WTC11 (cell line): Measurements from ENCODE around the gene OR2AJ1. TPM values are rescaled to one million over a fixed set of nuclear protein-coding genes. Genes with fewer than 3 reads are reported as not detected.

ENCODE experiments used
- ATAC-seq: fragments of 200-7000 bp; cut with Tn5 transposase; 2 replicates; pipeline ENCODE4 v1.10.0; 2021; ENCODE audit warnings: mild to moderate bottlenecking, moderate library complexity
- CTCF ChIA-PET: fragments of 300-600 bp; sonication (Branson Sonifier 250); formaldehyde crosslinking; loops from one replicate; lab custom pipeline; 2021; ENCODE audit warnings: antibody characterized with exemption; lab: Charles Lee
- POLR2A ChIA-PET: fragments of 350-600 bp; sonication (Branson Sonifier 250); formaldehyde crosslinking; loops from one replicate; lab custom pipeline; 2021; ENCODE audit warnings: antibody characterized with exemption; lab: Charles Lee
- DNase-seq: peaks from one replicate; pipeline ENCODE4 v3.0.0; 2021; ENCODE audit warnings: low spot score
- H3K27ac Mint-ChIP-seq: 2 replicates; pipeline ENCODE4 v1.8.0; 2021; ENCODE audit warnings: mixed read lengths
- H3K27me3 Mint-ChIP-seq: 2 replicates; pipeline ENCODE4 v1.8.0; 2021; ENCODE audit warnings: low read depth, mild to moderate bottlenecking, moderate library complexity, mixed read lengths
- H3K36me3 Mint-ChIP-seq: 2 replicates; pipeline ENCODE4 v1.8.0; 2021; ENCODE audit warnings: mixed read lengths
- H3K4me1 Mint-ChIP-seq: 2 replicates; pipeline ENCODE4 v1.8.0; 2022; ENCODE audit warnings: mixed read lengths
- H3K4me3 Mint-ChIP-seq: 2 replicates; pipeline ENCODE4 v1.8.0; 2021; ENCODE audit warnings: mild to moderate bottlenecking, moderate library complexity, mixed read lengths
- H3K9me3 Mint-ChIP-seq: 2 replicates; pipeline ENCODE4 v1.8.0; 2021; ENCODE audit warnings: mixed read lengths
- FOXP1 ChIP-seq: sonication (generic); formaldehyde crosslinking; IDR thresholded peaks from 2 replicates; pipeline ENCODE4 v1.8.0; 2022; ENCODE audit warnings: missing genetic modification reagents, mild to moderate bottlenecking, moderate library complexity, borderline replicate concordance
- GTF2I ChIP-seq: fragments of 250-450 bp; sonication (Bioruptor Pico); conservative IDR thresholded peaks from 2 replicates; pipeline ENCODE4 v1.4.0; 2021; ENCODE audit warnings: mild to moderate bottlenecking
- HMGA2 ChIP-seq: fragments of 250-450 bp; sonication (Bioruptor Pico); IDR thresholded peaks from 2 replicates; pipeline ENCODE4 v1.4.0; 2021; ENCODE audit warnings: mild to moderate bottlenecking, moderate library complexity
- NR1H2 ChIP-seq: sonication (generic); formaldehyde crosslinking; IDR thresholded peaks from 2 replicates; pipeline ENCODE4 v1.9.0; 2021; ENCODE audit warnings: mild to moderate bottlenecking, moderate library complexity, missing genetic modification reagents
- NR3C1 ChIP-seq: sonication (generic); formaldehyde crosslinking; conservative IDR thresholded peaks from 2 replicates; pipeline ENCODE4 v1.8.1; 2023; ENCODE audit warnings: low read depth, mild to moderate bottlenecking, missing genetic modification reagents
- OVOL2 ChIP-seq: fragments of 250-450 bp; sonication (Bioruptor Pico); IDR thresholded peaks from 2 replicates; pipeline ENCODE4 v1.9.0; 2021; ENCODE audit warnings: mild to moderate bottlenecking, borderline replicate concordance
- SMAD4 ChIP-seq: sonication (generic); formaldehyde crosslinking; IDR thresholded peaks from 2 replicates; pipeline ENCODE4 v1.8.0; 2022; ENCODE audit warnings: mild to moderate bottlenecking, missing genetic modification reagents
- SP1 ChIP-seq: sonication (generic); formaldehyde crosslinking; conservative IDR thresholded peaks from 2 replicates; pipeline ENCODE4 v1.8.1; 2022; ENCODE audit warnings: missing genetic modification reagents
- TCF7 ChIP-seq: sonication (generic); formaldehyde crosslinking; IDR thresholded peaks from 2 replicates; pipeline ENCODE4 v1.8.0; 2022; ENCODE audit warnings: mild to moderate bottlenecking, low read depth, missing genetic modification reagents, moderate library complexity
- ZNF396 ChIP-seq: fragments of 250-450 bp; sonication (Bioruptor Pico); IDR thresholded peaks from 2 replicates; pipeline ENCODE4 v1.8.0; 2021; ENCODE audit warnings: mild to moderate bottlenecking, moderate library complexity, borderline replicate concordance
- ZNF423 ChIP-seq: fragments of 250-450 bp; sonication (Bioruptor Pico); IDR thresholded peaks from 2 replicates; pipeline ENCODE4 v2.1.2; 2022; ENCODE audit warnings: mild to moderate bottlenecking, moderate library complexity
- total RNA-seq: library from RNA; stranded (reverse); gene quantifications from 3 replicates; pipeline ENCODE4 v1.2.3, GENCODE V29; 2021
- TF ChIP-seq, protein P1 (sequence below): sonication (generic); formaldehyde crosslinking; conservative IDR thresholded peaks from 2 replicates; pipeline ENCODE4 v1.8.1; 2023; ENCODE audit warnings: mild to moderate bottlenecking, low read depth, missing genetic modification reagents, moderate library complexity
- TF ChIP-seq, protein P2 (sequence below): sonication (generic); formaldehyde crosslinking; IDR thresholded peaks from 2 replicates; pipeline ENCODE4 v1.8.0; 2023; ENCODE audit warnings: missing genetic modification reagents, mild to moderate bottlenecking, borderline replicate concordance
- TF ChIP-seq, protein P3 (sequence below): fragments of 250-450 bp; sonication (Bioruptor Pico); IDR thresholded peaks from 2 replicates; pipeline ENCODE4 v1.8.0; 2021; ENCODE audit warnings: mild to moderate bottlenecking
- TF ChIP-seq, protein P4 (sequence below): sonication (generic); formaldehyde crosslinking; IDR thresholded peaks from 2 replicates; pipeline ENCODE4 v1.8.0; 2022; ENCODE audit warnings: mild to moderate bottlenecking, missing genetic modification reagents
- TF ChIP-seq, protein P5 (sequence below): sonication (generic); formaldehyde crosslinking; IDR thresholded peaks from 2 replicates; pipeline ENCODE4 v1.8.1; 2023; ENCODE audit warnings: mild to moderate bottlenecking, missing genetic modification reagents, borderline replicate concordance
- TF ChIP-seq, protein P6 (sequence below): sonication (generic); formaldehyde crosslinking; IDR thresholded peaks from 2 replicates; pipeline ENCODE4 v1.8.0; 2023; ENCODE audit warnings: missing genetic modification reagents
- TF ChIP-seq, protein P7 (sequence below): sonication (generic); formaldehyde crosslinking; IDR thresholded peaks from 2 replicates; pipeline ENCODE4 v1.8.0; 2022; ENCODE audit warnings: mild to moderate bottlenecking, missing genetic modification reagents

OR2AJ1 gene
- total RNA-seq, 1 experiment from 2014 or later, result not detected

DNA sequence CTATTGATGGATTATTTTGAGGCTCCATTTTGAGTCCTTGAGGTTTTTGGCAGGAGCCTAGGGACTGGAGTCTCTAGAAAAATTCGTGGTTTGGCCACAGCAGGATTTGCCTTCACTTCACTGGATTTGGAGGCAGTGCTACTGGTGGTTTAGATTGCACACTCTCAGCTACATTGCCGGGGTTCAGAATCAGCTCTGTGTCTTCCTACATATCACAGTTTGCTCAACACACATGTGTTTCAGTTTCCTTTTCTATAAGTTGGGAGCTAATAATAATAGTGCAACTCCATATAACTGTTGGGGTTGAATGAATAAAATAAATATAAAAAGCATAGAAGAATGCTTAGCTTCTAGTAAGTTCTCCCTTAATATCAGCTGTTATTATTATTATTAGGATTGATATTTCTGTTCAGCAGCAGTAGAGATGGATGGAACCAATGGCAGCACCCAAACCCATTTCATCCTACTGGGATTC lies 29.5 kb upstream of the OR2AJ1 start, which contains the start of gene OR2W3 (continued):
- TF ChIP-seq, protein P1, sequence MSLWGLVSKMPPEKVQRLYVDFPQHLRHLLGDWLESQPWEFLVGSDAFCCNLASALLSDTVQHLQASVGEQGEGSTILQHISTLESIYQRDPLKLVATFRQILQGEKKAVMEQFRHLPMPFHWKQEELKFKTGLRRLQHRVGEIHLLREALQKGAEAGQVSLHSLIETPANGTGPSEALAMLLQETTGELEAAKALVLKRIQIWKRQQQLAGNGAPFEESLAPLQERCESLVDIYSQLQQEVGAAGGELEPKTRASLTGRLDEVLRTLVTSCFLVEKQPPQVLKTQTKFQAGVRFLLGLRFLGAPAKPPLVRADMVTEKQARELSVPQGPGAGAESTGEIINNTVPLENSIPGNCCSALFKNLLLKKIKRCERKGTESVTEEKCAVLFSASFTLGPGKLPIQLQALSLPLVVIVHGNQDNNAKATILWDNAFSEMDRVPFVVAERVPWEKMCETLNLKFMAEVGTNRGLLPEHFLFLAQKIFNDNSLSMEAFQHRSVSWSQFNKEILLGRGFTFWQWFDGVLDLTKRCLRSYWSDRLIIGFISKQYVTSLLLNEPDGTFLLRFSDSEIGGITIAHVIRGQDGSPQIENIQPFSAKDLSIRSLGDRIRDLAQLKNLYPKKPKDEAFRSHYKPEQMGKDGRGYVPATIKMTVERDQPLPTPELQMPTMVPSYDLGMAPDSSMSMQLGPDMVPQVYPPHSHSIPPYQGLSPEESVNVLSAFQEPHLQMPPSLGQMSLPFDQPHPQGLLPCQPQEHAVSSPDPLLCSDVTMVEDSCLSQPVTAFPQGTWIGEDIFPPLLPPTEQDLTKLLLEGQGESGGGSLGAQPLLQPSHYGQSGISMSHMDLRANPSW (CRISPR knock-in tag), result no peak
- no peak for TF ChIP-seq SP1

DNA sequence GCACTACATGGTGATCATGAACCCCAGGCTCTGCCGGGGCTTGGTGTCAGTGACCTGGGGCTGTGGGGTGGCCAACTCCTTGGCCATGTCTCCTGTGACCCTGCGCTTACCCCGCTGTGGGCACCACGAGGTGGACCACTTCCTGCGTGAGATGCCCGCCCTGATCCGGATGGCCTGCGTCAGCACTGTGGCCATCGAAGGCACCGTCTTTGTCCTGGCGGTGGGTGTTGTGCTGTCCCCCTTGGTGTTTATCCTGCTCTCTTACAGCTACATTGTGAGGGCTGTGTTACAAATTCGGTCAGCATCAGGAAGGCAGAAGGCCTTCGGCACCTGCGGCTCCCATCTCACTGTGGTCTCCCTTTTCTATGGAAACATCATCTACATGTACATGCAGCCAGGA lies 28.7 kb upstream of the OR2AJ1 start:
- peaks cover 33% of the 10 kb centered on the region for H3K36me3 Mint-ChIP-seq
- DNase-seq (no peak), ATAC-seq (no peak)
- CTCF ChIA-PET, result no interaction called here
- H3K27me3 Mint-ChIP-seq, result no peaks in the 10 kb centered on the region
- POLR2A ChIA-PET, result no interaction called here
- TF ChIP-seq TCF7 (CRISPR knock-in tag) (no peak), FOXP1 (no peak), OVOL2 (CRISPR knock-in tag) (no peak), NR1H2 (CRISPR knock-in tag) (no peak), NR3C1 (no peak), ZNF423 (CRISPR knock-in tag) (no peak), ZNF396 (CRISPR knock-in tag) (no peak), GTF2I (no peak), SMAD4 (no peak), HMGA2 (CRISPR knock-in tag) (no peak)
- TF ChIP-seq, protein P2, sequence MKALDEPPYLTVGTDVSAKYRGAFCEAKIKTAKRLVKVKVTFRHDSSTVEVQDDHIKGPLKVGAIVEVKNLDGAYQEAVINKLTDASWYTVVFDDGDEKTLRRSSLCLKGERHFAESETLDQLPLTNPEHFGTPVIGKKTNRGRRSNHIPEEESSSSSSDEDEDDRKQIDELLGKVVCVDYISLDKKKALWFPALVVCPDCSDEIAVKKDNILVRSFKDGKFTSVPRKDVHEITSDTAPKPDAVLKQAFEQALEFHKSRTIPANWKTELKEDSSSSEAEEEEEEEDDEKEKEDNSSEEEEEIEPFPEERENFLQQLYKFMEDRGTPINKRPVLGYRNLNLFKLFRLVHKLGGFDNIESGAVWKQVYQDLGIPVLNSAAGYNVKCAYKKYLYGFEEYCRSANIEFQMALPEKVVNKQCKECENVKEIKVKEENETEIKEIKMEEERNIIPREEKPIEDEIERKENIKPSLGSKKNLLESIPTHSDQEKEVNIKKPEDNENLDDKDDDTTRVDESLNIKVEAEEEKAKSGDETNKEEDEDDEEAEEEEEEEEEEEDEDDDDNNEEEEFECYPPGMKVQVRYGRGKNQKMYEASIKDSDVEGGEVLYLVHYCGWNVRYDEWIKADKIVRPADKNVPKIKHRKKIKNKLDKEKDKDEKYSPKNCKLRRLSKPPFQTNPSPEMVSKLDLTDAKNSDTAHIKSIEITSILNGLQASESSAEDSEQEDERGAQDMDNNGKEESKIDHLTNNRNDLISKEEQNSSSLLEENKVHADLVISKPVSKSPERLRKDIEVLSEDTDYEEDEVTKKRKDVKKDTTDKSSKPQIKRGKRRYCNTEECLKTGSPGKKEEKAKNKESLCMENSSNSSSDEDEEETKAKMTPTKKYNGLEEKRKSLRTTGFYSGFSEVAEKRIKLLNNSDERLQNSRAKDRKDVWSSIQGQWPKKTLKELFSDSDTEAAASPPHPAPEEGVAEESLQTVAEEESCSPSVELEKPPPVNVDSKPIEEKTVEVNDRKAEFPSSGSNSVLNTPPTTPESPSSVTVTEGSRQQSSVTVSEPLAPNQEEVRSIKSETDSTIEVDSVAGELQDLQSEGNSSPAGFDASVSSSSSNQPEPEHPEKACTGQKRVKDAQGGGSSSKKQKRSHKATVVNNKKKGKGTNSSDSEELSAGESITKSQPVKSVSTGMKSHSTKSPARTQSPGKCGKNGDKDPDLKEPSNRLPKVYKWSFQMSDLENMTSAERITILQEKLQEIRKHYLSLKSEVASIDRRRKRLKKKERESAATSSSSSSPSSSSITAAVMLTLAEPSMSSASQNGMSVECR, result no peak
- TF ChIP-seq, protein P3, sequence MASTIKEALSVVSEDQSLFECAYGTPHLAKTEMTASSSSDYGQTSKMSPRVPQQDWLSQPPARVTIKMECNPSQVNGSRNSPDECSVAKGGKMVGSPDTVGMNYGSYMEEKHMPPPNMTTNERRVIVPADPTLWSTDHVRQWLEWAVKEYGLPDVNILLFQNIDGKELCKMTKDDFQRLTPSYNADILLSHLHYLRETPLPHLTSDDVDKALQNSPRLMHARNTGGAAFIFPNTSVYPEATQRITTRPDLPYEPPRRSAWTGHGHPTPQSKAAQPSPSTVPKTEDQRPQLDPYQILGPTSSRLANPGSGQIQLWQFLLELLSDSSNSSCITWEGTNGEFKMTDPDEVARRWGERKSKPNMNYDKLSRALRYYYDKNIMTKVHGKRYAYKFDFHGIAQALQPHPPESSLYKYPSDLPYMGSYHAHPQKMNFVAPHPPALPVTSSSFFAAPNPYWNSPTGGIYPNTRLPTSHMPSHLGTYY, result no peak
- TF ChIP-seq, protein P4, sequence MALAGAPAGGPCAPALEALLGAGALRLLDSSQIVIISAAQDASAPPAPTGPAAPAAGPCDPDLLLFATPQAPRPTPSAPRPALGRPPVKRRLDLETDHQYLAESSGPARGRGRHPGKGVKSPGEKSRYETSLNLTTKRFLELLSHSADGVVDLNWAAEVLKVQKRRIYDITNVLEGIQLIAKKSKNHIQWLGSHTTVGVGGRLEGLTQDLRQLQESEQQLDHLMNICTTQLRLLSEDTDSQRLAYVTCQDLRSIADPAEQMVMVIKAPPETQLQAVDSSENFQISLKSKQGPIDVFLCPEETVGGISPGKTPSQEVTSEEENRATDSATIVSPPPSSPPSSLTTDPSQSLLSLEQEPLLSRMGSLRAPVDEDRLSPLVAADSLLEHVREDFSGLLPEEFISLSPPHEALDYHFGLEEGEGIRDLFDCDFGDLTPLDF (CRISPR knock-in tag), result no peak
- TF ChIP-seq, protein P5, sequence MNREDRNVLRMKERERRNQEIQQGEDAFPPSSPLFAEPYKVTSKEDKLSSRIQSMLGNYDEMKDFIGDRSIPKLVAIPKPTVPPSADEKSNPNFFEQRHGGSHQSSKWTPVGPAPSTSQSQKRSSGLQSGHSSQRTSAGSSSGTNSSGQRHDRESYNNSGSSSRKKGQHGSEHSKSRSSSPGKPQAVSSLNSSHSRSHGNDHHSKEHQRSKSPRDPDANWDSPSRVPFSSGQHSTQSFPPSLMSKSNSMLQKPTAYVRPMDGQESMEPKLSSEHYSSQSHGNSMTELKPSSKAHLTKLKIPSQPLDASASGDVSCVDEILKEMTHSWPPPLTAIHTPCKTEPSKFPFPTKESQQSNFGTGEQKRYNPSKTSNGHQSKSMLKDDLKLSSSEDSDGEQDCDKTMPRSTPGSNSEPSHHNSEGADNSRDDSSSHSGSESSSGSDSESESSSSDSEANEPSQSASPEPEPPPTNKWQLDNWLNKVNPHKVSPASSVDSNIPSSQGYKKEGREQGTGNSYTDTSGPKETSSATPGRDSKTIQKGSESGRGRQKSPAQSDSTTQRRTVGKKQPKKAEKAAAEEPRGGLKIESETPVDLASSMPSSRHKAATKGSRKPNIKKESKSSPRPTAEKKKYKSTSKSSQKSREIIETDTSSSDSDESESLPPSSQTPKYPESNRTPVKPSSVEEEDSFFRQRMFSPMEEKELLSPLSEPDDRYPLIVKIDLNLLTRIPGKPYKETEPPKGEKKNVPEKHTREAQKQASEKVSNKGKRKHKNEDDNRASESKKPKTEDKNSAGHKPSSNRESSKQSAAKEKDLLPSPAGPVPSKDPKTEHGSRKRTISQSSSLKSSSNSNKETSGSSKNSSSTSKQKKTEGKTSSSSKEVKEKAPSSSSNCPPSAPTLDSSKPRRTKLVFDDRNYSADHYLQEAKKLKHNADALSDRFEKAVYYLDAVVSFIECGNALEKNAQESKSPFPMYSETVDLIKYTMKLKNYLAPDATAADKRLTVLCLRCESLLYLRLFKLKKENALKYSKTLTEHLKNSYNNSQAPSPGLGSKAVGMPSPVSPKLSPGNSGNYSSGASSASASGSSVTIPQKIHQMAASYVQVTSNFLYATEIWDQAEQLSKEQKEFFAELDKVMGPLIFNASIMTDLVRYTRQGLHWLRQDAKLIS (CRISPR knock-in tag), result no peak
- TF ChIP-seq, protein P6, sequence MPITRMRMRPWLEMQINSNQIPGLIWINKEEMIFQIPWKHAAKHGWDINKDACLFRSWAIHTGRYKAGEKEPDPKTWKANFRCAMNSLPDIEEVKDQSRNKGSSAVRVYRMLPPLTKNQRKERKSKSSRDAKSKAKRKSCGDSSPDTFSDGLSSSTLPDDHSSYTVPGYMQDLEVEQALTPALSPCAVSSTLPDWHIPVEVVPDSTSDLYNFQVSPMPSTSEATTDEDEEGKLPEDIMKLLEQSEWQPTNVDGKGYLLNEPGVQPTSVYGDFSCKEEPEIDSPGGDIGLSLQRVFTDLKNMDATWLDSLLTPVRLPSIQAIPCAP, result no peak
- TF ChIP-seq, protein P7, sequence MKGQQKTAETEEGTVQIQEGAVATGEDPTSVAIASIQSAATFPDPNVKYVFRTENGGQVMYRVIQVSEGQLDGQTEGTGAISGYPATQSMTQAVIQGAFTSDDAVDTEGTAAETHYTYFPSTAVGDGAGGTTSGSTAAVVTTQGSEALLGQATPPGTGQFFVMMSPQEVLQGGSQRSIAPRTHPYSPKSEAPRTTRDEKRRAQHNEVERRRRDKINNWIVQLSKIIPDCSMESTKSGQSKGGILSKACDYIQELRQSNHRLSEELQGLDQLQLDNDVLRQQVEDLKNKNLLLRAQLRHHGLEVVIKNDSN, result no peak
- H3K9me3 Mint-ChIP-seq, result peaks cover 41% of the 10 kb centered on the region
- H3K4me1 Mint-ChIP-seq, result peaks cover 4% of the 10 kb centered on the region
- H3K27ac Mint-ChIP-seq, result no peak overlapping the region
- no peak overlapping the region for H3K4me3 Mint-ChIP-seq
